ENCODE data around the gene ABHD4.

ABHD4 gene

DNA sequence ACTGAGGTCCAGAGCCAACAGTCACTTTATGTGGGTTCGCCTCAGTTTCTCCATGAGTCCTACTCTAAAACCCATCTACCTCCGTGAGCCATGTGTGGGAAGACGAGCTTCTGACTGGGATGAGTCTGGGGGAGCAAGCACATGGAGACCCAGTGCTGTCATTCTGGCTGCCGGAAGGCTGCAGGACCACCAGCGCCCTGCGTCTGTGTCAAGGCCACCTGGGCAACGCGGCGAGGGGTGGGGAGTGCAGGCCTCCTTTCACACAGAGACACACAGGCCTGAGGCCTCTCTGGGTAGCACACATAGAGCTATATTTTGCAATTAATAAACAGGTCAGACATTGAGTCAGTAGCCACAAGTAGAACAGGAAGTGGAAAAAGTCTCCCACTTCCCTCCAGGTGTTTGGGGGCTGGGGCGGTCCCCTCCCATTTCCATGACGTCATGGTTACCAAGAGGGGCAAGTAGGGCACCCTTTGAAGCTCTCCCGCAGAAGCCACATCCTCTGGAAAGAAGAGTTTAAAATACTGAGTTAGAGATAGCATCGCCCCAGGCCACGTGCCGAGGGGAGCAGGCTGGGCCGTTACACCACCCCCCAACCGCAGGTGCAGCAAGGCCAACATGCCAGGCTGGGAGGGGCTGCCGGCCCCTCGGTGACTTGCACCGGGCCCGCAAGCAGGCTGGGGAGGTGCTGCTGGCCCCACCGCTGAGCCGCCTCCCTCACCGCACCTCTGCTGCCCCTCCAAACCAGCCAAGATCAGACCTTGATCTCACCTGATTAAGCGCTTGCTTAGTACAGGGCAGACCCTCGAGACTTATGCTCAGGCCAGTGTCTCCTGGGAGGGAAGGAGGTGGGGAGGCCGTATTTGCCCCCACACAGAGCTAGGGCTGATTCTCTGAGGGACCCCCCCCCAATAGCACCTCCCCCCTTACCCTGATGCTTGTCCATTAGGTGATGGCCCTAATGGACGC, 41.8 kb upstream of the ABHD4 start:
- Histone ChIP-seq H3K36me3 (ENCODE audit: control insufficient read depth, insufficient read depth, low read length) (no peaks in the 10 kb centered on the region), H3K27me3 (ENCODE audit: control insufficient read depth, insufficient read depth, low read length) (no peaks in the 10 kb centered on the region), H3K27ac (ENCODE audit: low read depth, low read length) (peak overlapping the region; percentile 62), H3K9ac (ENCODE audit: low read length) (peak overlapping the region; percentile 65), H3K4me1 (ENCODE audit: control insufficient read depth, insufficient read depth, low read length) (peaks cover 3% of the 10 kb centered on the region), H3K4me3 (ENCODE audit: low read length) (peak overlapping the region; percentile 76)

DNA sequence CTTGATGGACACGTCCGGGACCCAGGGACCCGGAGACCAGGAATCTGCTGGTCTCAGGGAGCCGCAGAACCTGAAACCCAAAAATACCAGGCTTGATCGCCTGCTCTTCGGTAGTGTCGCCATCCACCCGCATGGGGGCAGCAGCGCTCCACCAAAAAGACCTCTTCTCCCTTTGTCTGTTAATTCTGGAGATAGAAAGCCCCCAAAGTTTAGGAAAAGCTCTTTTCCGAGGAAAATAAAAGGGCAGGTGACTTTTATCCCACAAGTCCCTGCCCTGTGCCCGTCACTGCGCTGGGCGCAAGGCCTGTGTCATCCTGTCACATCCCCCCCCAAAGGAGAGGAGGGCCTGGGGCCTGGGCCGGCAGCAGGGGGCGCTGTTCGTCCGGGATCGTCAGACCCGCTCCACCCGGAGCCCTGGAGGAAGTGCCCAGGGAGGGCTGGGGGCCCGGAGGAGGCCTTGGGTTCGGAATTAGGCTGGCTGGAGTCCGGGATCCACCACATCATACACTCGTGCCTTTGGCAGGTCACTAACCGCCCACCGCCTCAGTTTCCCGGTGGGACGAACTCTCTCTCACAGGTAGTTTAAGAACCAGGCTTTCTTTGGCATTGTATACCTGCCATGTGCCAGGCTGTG, 41.0 kb upstream of the ABHD4 start:
- Histone ChIP-seq H3K4me1 (ENCODE audit: control insufficient read depth, insufficient read depth, low read length) (peaks cover 3% of the 10 kb centered on the region), H3K9ac (ENCODE audit: low read length) (peak overlapping the region; percentile 65), H3K27me3 (ENCODE audit: control insufficient read depth, insufficient read depth, low read length) (no peaks in the 10 kb centered on the region), H3K36me3 (ENCODE audit: control insufficient read depth, insufficient read depth, low read length) (no peaks in the 10 kb centered on the region), H3K4me3 (ENCODE audit: low read length) (peak overlapping the region; percentile 76), H3K27ac (ENCODE audit: low read depth, low read length) (peak overlapping the region; percentile 62)

DNA sequence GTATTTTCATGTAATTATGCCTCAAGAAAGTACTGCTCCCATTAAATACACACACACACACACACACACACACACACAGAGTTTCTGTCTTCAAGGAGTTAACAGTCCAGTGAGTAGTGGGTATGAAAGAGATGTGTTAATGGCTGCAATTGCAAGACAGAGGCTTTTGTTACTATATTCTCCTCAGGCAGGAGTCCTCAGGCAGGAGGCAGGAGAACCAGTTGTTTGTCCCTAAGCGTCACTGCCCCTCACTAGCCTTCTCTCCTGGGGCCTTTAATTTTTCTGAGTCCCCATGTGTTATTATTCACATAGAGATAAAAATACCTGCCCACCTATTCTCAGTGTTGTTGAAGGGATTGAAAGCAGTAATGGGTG, 40.3 kb upstream of the ABHD4 start:
- Histone ChIP-seq H3K4me3 (ENCODE audit: low read length) (no peak overlapping the region), H3K4me1 (ENCODE audit: control insufficient read depth, insufficient read depth, low read length) (peaks cover 3% of the 10 kb centered on the region), H3K27me3 (ENCODE audit: control insufficient read depth, insufficient read depth, low read length) (no peaks in the 10 kb centered on the region), H3K36me3 (ENCODE audit: control insufficient read depth, insufficient read depth, low read length) (no peaks in the 10 kb centered on the region), H3K27ac (ENCODE audit: low read depth, low read length) (no peak overlapping the region), H3K9ac (ENCODE audit: low read length) (no peak overlapping the region)

DNA sequence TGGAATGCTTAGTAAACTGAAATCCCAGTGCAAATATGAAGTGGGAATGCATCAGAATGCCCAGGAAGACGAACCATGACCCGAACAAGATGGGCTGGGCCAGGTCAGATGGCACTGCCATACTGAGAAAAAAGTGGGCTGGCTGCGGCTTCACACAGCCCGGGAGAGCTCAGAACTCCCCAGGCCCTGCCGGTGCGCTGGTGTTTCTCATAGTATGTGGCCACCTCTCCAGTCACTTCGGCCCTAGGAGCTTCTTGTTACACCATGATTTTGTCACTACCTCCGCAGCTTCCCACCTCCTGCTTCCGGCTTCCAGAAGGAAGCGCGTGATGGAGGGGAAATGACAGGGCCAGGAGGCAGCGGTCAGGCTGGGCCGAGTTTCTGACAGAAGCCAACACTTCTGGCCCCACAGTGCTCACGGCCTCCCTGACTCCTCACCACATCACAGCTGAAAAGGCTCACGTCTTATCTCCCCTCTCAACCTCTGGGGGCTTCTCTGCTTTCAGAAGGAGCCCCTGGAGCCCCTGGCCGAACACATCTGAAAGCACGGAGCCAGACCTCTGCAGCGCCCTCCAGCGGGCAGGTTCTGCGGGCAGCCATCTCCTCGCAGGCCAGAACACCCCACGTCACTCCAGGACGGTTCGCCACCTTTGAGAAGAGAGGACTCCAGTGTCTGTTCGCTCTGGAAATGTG, 39.7 kb upstream of the ABHD4 start:
- Histone ChIP-seq H3K9ac (ENCODE audit: low read length) (no peak overlapping the region), H3K4me1 (ENCODE audit: control insufficient read depth, insufficient read depth, low read length) (peaks cover 3% of the 10 kb centered on the region), H3K36me3 (ENCODE audit: control insufficient read depth, insufficient read depth, low read length) (no peaks in the 10 kb centered on the region), H3K27ac (ENCODE audit: low read depth, low read length) (no peak overlapping the region), H3K27me3 (ENCODE audit: control insufficient read depth, insufficient read depth, low read length) (no peaks in the 10 kb centered on the region), H3K4me3 (ENCODE audit: low read length) (no peak overlapping the region)

DNA sequence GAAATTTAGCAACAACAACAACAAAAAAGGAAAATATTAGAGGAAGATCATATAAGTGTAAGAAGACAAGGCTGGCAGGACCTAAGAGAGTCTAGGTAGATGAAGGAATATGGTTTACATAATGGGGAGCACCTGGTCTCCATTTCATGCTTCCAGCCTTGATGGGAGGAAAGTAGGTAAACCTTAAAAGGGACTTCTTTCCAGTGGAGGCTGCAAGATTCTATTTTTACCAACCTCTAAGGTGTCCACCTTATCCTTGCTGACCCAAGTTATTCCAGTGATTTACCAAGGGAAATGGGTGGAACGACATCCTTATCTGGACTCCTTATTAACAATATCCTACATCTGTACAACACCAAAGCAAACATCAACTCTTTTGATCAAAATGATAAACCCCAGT, 39.1 kb upstream of the ABHD4 start:
- no peak overlapping the region for H3K4me3 ChIP-seq (ENCODE audit: low read length)
- H3K36me3 ChIP-seq (ENCODE audit: control insufficient read depth, insufficient read depth, low read length): no peaks in the 10 kb centered on the region
- H3K27me3 ChIP-seq (ENCODE audit: control insufficient read depth, insufficient read depth, low read length): no peaks in the 10 kb centered on the region
- no peak overlapping the region for H3K27ac ChIP-seq (ENCODE audit: low read depth, low read length)
- peaks cover 8% of the 10 kb centered on the region for H3K4me1 ChIP-seq (ENCODE audit: control insufficient read depth, insufficient read depth, low read length)
- no peak overlapping the region for H3K9ac ChIP-seq (ENCODE audit: low read length)

DNA sequence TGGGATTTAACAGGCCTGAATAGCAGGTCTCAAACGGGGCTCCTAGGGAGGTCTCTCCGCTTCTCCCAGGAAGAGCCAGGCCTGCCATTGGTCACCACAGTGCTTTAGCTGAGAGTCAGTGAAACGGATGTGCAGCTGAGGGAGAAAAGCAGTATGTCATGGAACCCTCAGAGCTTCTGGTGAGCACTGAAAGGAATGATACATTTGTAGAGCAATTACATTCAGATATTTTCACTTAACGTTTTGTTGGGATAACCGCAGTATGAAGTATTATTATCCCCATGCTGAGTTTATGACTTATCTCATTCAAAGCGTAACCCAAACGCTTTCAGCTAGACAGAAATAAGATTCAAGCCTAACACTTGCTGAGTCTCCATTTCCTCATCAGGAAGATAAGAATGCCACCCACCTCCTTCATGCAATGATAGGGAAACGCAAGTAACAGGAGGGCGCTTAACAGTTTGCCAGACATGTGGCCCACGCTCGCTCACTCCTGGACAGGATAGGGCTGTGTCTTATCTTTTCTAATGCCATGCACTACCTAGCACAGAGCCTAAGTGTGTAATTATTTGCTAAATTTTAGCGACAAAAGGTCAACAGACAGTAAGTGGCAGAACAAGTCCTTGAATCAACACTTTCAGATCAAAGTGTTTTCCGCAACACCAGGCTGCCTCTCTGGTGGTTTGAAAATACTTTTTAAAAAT, 37.3 kb upstream of the ABHD4 start:
- Histone ChIP-seq H3K4me1 (ENCODE audit: control insufficient read depth, insufficient read depth, low read length) (peaks cover 17% of the 10 kb centered on the region), H3K27ac (ENCODE audit: low read depth, low read length) (no peak overlapping the region), H3K9ac (ENCODE audit: low read length) (no peak overlapping the region), H3K27me3 (ENCODE audit: control insufficient read depth, insufficient read depth, low read length) (no peaks in the 10 kb centered on the region), H3K36me3 (ENCODE audit: control insufficient read depth, insufficient read depth, low read length) (no peaks in the 10 kb centered on the region), H3K4me3 (ENCODE audit: low read length) (no peak overlapping the region)

DNA sequence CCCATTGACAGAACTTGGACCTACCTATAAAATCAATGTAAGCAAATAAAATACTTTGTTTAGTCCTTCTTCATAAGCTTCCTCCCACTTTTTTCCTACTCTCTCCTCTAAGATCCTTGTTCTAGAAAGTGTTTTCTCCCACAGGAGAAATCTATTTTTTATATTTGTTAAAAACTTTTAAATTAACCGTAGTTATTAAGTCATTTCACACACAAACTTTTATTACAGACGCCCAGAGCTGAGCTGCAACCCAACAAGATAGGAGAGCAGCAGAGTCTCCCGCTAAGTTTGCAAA, 36.8 kb upstream of the ABHD4 start:
- Histone ChIP-seq H3K4me1 (ENCODE audit: control insufficient read depth, insufficient read depth, low read length) (peaks cover 17% of the 10 kb centered on the region), H3K9ac (ENCODE audit: low read length) (no peak overlapping the region), H3K36me3 (ENCODE audit: control insufficient read depth, insufficient read depth, low read length) (no peaks in the 10 kb centered on the region), H3K4me3 (ENCODE audit: low read length) (no peak overlapping the region), H3K27ac (ENCODE audit: low read depth, low read length) (no peak overlapping the region), H3K27me3 (ENCODE audit: control insufficient read depth, insufficient read depth, low read length) (no peaks in the 10 kb centered on the region)

DNA sequence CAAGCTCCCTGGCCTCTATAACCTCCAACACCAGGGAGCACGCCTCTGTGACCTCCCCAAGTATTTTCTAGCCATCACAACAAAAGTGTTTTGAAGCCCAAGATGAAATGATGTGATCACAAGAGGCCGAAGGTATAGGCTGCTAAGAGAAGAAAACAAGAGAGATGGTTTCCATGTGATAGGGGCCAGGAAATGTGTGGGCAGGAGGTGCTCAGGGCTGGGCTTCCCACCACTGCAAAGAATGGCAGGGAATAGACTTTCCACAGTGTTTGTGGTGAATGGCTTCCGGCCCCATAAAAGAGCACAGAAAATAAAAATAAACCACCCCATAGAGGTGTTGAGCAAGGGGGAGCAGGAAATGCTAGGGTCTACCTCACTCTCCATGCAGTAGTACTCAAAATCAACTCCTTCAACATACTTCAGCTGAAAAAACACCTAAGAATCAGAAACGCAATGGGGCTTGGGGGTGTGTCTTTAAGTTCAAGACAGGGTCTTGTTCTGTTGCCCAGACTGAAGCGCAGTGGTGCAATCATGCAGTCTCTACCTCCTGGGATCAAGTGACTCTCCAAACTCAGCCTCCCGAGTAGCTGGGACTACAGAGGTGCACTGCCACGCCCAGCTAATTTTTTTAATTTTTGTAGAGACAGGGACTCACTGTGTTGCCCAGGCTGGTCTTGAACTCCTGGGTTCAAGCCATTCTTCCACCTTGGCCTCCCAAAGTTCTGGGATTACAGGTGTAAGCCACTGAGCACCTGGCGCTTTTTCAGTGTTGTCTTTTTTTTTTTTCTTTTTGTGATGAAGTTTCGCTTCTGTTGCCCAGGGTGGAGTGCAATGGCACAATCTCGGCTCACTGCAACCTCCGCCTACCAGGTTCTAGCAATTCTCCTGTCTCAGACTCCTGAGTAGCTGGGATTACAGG, 36.2 kb upstream of the ABHD4 start:
- Histone ChIP-seq H3K27ac (ENCODE audit: low read depth, low read length) (no peak overlapping the region), H3K9ac (ENCODE audit: low read length) (no peak overlapping the region), H3K4me1 (ENCODE audit: control insufficient read depth, insufficient read depth, low read length) (peaks cover 13% of the 10 kb centered on the region), H3K4me3 (ENCODE audit: low read length) (peak overlapping the region; percentile 22), H3K36me3 (ENCODE audit: control insufficient read depth, insufficient read depth, low read length) (no peaks in the 10 kb centered on the region), H3K27me3 (ENCODE audit: control insufficient read depth, insufficient read depth, low read length) (no peaks in the 10 kb centered on the region)

DNA sequence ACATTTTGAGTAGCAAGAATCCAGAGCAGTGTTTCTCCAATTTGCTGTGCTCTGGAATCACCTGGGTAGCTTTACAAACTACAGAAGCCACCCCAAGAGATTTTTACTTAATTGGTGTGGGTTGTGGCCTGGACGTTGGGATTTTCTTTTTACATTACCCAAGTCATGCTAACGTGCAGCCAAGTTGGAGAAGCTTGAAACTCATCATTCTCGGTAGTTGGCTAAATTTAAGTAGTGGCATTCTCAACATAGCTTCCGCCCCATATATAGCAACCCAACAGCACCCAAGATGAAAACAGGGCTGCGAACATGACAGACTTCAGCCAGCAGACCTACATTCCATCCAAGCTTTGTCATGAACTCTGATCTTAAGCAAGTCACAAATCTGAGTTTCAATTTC, 34.1 kb upstream of the ABHD4 start:
- Histone ChIP-seq H3K4me3 (ENCODE audit: low read length) (no peak overlapping the region), H3K27ac (ENCODE audit: low read depth, low read length) (peak overlapping the region; percentile 61), H3K9ac (ENCODE audit: low read length) (no peak overlapping the region), H3K4me1 (ENCODE audit: control insufficient read depth, insufficient read depth, low read length) (peaks cover 13% of the 10 kb centered on the region), H3K36me3 (ENCODE audit: control insufficient read depth, insufficient read depth, low read length) (no peaks in the 10 kb centered on the region), H3K27me3 (ENCODE audit: control insufficient read depth, insufficient read depth, low read length) (no peaks in the 10 kb centered on the region)

DNA sequence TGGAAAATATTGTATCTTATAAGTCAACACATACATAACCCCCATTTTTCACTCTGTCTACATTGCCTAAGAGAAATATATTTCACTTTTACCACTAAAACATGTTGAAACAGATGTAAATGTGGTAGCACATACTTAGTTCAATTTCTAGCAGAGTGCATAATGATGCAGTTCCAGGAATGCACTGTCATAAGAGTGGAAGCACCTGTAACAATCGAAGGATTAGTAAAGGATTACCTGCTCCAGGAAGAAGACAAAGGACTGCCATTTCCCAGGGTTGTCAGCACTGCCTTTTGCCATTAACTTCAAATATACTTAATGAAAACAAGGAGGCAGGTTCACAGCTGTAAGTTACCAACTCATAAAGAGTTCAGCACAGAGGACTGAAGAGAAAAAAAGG, 33.6 kb upstream of the ABHD4 start:
- Histone ChIP-seq H3K9ac (ENCODE audit: low read length) (no peak overlapping the region), H3K36me3 (ENCODE audit: control insufficient read depth, insufficient read depth, low read length) (no peaks in the 10 kb centered on the region), H3K4me1 (ENCODE audit: control insufficient read depth, insufficient read depth, low read length) (peaks cover 13% of the 10 kb centered on the region), H3K27me3 (ENCODE audit: control insufficient read depth, insufficient read depth, low read length) (no peaks in the 10 kb centered on the region), H3K4me3 (ENCODE audit: low read length) (no peak overlapping the region), H3K27ac (ENCODE audit: low read depth, low read length) (peak overlapping the region; percentile 61)

DNA sequence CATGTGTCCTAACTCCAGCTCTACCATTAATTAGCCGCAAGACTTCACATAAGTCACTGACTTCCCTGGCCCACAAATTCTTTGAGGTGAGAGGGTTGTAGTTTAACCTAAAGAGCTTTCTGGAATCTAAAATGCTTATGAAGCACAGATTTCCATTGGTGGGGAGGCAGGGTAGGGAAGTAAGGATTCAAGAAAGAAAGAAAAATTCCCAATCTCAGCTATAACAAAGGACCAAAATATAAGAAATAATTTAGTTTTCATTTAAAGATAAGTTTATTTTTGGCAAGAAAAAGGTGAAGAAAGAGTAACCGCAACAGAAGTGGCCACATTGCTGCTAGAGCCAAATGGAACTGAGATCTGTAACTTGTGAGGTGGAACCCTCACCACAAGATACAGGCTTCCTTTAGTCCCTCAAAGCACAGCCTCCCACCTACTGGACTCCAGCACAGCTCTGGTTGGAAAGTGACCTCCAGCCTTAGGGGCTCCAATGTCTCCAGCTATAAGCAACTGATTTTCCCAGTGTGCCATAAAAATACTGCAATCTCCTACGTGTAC, 32.6 kb upstream of the ABHD4 start:
- H3K27ac ChIP-seq (ENCODE audit: low read depth, low read length): no peak overlapping the region
- H3K27me3 ChIP-seq (ENCODE audit: control insufficient read depth, insufficient read depth, low read length): no peaks in the 10 kb centered on the region
- H3K9ac ChIP-seq (ENCODE audit: low read length): no peak overlapping the region
- H3K4me1 ChIP-seq (ENCODE audit: control insufficient read depth, insufficient read depth, low read length): peaks cover 16% of the 10 kb centered on the region
- H3K36me3 ChIP-seq (ENCODE audit: control insufficient read depth, insufficient read depth, low read length): no peaks in the 10 kb centered on the region
- H3K4me3 ChIP-seq (ENCODE audit: low read length): no peak overlapping the region
